DOHH2 (cell line): Measurements from ENCODE around the gene TTC28.

Experiments used
- H3F3A ChIP-seq: fragments of 200-600 bp; sonication (generic), shearing (Covaris generic); 2 replicates; pipeline ENCODE4 v1.6.0; 2016; ENCODE audit warnings: antibody characterized with exemption, mild to moderate bottlenecking; ENCODE audit not compliant: control insufficient read depth, insufficient read depth
- H3K27ac ChIP-seq: fragments of 200-600 bp; sonication (generic); 2 replicates; pipeline ENCODE4 v1.5.1; 2014; ENCODE audit warnings: low read depth, mild to moderate bottlenecking, low read length, moderate library complexity
- H3K27me3 ChIP-seq: fragments of 200-600 bp; sonication (generic); 2 replicates; pipeline ENCODE4 v1.6.1; 2014; ENCODE audit warnings: mild to moderate bottlenecking, low read length, mixed read lengths; ENCODE audit not compliant: control insufficient read depth
- H3K36me3 ChIP-seq: fragments of 200-600 bp; sonication (generic); 2 replicates; pipeline ENCODE4 v1.6.1; 2014; ENCODE audit warnings: mild to moderate bottlenecking, low read length, moderate library complexity, mixed read lengths; ENCODE audit not compliant: control insufficient read depth
- H3K4me1 ChIP-seq: fragments of 200-600 bp; sonication (generic); 2 replicates; pipeline ENCODE4 v1.6.1; 2014; ENCODE audit warnings: mild to moderate bottlenecking, low read length, mixed read lengths; ENCODE audit not compliant: control insufficient read depth
- H3K4me2 ChIP-seq: fragments of 200-600 bp; sonication (generic); 2 replicates; pipeline ENCODE4 v1.6.0; 2014; ENCODE audit warnings: mild to moderate bottlenecking, low read length, moderate library complexity
- H3K4me3 ChIP-seq: fragments of 200-600 bp; sonication (generic); 2 replicates; pipeline ENCODE4 v1.5.1; 2014; ENCODE audit warnings: mild to moderate bottlenecking, low read length, mixed read lengths
- H3K79me2 ChIP-seq: fragments of 200-600 bp; sonication (generic); 2 replicates; pipeline ENCODE4 v1.6.1; 2014; ENCODE audit warnings: mild to moderate bottlenecking, low read length, mixed read lengths; ENCODE audit not compliant: control insufficient read depth
- H3K9me2 ChIP-seq: fragments of 200-600 bp; sonication (generic); replicated peaks from 2 replicates; pipeline ENCODE4 v1.6.1; 2014; ENCODE audit warnings: mild to moderate bottlenecking, low read length, mixed read lengths; ENCODE audit not compliant: control insufficient read depth
- H3K9me3 ChIP-seq: fragments of 200-600 bp; sonication (generic); 2 replicates; pipeline ENCODE4 v1.6.1; 2014; ENCODE audit warnings: antibody characterized with exemption, low read length, mixed read lengths; ENCODE audit not compliant: control insufficient read depth, insufficient read depth
- H4K20me1 ChIP-seq: fragments of 200-600 bp; sonication (generic); 2 replicates; pipeline ENCODE4 v1.6.0; 2014; ENCODE audit warnings: low read depth, mild to moderate bottlenecking, antibody characterized with exemption, low read length, moderate library complexity; ENCODE audit not compliant: control insufficient read depth, insufficient read depth
- EZH2phosphoT487 ChIP-seq: fragments of 200-600 bp; sonication (generic); IDR thresholded peaks from 2 replicates; pipeline ENCODE4 v1.6.1; 2017; ENCODE audit warnings: borderline replicate concordance, mild to moderate bottlenecking, antibody characterized with exemption, low read length, moderate library complexity, mixed read lengths
- TF ChIP-seq, protein P1 (sequence below): fragments of 200-600 bp; sonication (generic); IDR thresholded peaks from one replicate; pipeline ENCODE4 v1.5.1; 2014; ENCODE audit warnings: antibody characterized with exemption, mild to moderate bottlenecking, low read depth, low read length; ENCODE audit not compliant: poor library complexity, severe bottlenecking

Gene TTC28

DNA sequence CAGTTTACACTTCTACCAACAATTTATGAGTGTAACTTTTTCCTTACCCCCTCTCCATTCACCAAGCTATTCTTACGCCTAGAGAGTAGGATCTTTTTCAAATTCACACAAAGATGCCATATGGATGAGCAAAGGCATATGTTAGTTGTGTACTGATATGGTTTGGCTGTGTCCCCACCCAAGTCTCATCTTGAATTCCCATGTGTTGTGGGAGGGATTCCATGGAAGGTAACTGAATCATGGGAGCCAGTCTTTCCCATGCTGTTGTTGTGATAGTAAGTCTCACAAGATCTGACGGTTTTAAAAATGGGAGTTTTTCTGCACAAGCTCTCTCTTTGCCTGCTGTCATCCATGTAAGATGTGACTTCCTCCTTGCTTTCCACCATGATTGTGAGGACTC lies 40.3 kb downstream of the TTC28 start:
- Histone ChIP-seq H3K27ac (no peak overlapping the region), H3K36me3 (no peaks in the 10 kb centered on the region), H4K20me1 (no peaks in the 10 kb centered on the region), H3F3A (no peaks in the 10 kb centered on the region), H3K4me3 (no peak overlapping the region), H3K4me1 (no peaks in the 10 kb centered on the region), H3K79me2 (no peaks in the 10 kb centered on the region), H3K9me3 (no peaks in the 10 kb centered on the region), H3K27me3 (peaks cover 16% of the 10 kb centered on the region; the same call in 1 of the 2 replicates), H3K4me2 (no peak overlapping the region), H3K9me2 (no peaks in the 10 kb centered on the region)
- TF ChIP-seq, protein P1, sequence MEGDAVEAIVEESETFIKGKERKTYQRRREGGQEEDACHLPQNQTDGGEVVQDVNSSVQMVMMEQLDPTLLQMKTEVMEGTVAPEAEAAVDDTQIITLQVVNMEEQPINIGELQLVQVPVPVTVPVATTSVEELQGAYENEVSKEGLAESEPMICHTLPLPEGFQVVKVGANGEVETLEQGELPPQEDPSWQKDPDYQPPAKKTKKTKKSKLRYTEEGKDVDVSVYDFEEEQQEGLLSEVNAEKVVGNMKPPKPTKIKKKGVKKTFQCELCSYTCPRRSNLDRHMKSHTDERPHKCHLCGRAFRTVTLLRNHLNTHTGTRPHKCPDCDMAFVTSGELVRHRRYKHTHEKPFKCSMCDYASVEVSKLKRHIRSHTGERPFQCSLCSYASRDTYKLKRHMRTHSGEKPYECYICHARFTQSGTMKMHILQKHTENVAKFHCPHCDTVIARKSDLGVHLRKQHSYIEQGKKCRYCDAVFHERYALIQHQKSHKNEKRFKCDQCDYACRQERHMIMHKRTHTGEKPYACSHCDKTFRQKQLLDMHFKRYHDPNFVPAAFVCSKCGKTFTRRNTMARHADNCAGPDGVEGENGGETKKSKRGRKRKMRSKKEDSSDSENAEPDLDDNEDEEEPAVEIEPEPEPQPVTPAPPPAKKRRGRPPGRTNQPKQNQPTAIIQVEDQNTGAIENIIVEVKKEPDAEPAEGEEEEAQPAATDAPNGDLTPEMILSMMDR: no peak
- no peak for TF ChIP-seq EZH2phosphoT487

- H3K36me3 ChIP-seq: no peaks in the 10 kb centered on the region
- H3K4me2 ChIP-seq: no peak overlapping the region
- H3K9me3 ChIP-seq: no peaks in the 10 kb centered on the region
- no peaks in the 10 kb centered on the region for H3K9me2 ChIP-seq
- no peaks in the 10 kb centered on the region for H4K20me1 ChIP-seq
- no peak overlapping the region for H3K4me3 ChIP-seq
- H3K4me1 ChIP-seq: no peaks in the 10 kb centered on the region
- no peaks in the 10 kb centered on the region for H3F3A ChIP-seq
- no peak overlapping the region for H3K27ac ChIP-seq
- no peaks in the 10 kb centered on the region for H3K79me2 ChIP-seq
- no peak for TF ChIP-seq EZH2phosphoT487
- TF ChIP-seq, protein P1: no peak
- peaks cover 17% of the 10 kb centered on the region; the same call in 1 of the 2 replicates for H3K27me3 ChIP-seq
Observed at GRCh38 chr22:28637225-28637624, 42.4 kb downstream of the TTC28 start.

- Histone ChIP-seq H3K79me2 (no peaks in the 10 kb centered on the region), H3K4me3 (no peak overlapping the region)
Observed at GRCh38 chr22:28630177-28630574, 49.5 kb downstream of the TTC28 start.

More at GRCh38 chr22:28630177-28630574, 49.5 kb downstream of the TTC28 start:
- no peaks in the 10 kb centered on the region for H3K4me1 ChIP-seq
- H4K20me1 ChIP-seq: no peaks in the 10 kb centered on the region; the same call in 1 of the 2 replicates
- TF ChIP-seq, protein P1: no peak
- TF ChIP-seq EZH2phosphoT487: no peak
- no peaks in the 10 kb centered on the region for H3K9me3 ChIP-seq
- peaks cover 25% of the 10 kb centered on the region for H3K27me3 ChIP-seq
- no peaks in the 10 kb centered on the region for H3F3A ChIP-seq
- H3K9me2 ChIP-seq: no peaks in the 10 kb centered on the region
- no peaks in the 10 kb centered on the region for H3K36me3 ChIP-seq
- H3K4me2 ChIP-seq: no peak overlapping the region
- no peak overlapping the region for H3K27ac ChIP-seq
